ENCODE data around the gene APCDD1L. TPM values are rescaled to one million over a fixed set of nuclear protein-coding genes. Genes with fewer than 3 reads are reported as not detected.

The APCDD1L gene
- total and polyA plus RNA-seq, 2 of the 8 experiments (the other 6 are each of a cell fraction or from before 2014, with no cell fraction given): 0.83 to 3.1 TPM

DNA sequence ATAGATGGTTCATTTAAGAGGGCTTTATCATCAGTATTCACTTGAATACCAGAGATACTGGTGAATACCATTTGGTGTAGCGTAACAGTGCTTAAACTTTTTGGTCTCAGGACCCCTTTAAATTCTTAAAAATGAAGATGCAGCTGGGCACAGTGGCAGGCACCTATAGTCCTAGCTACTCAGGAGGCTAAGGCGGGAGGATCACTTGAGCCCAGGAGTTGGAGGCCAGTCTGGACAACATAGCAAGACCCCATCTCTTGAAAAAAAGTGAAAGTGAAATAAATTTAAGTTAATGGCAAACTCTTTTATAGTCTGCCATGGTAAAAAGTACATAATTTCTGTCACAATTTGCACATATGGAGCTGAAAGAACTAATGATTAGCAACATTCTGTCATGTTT, 86.8 kb downstream of the APCDD1L start:
- Histone ChIP-seq H4K8ac (ENCODE audit: extremely low read depth, insufficient read depth, low read length) (no peak overlapping the region), H3K23ac (ENCODE audit: insufficient read length) (no peak overlapping the region), H3K79me2 (ENCODE audit: control insufficient read depth in 1 of 2, insufficient read depth in 2 of 2, low read length in 2 of 2) (peaks cover 7 to 78% of the 10 kb centered on the region in 2 experiments; a peak in 3 of 4 replicates), H4K91ac (replicated peaks; ENCODE audit: insufficient read length, low read length) (no peak overlapping the region), H3K9ac (replicated peaks in 1 of 4; ENCODE audit: extremely low read depth in 1 of 4, low read depth in 3 of 4, low read length in 3 of 4) (no peak overlapping the region), H3K36me3 (ENCODE audit: control insufficient read depth in 2 of 4, insufficient read depth in 4 of 4, low read length in 3 of 4) (peaks cover 0 to 10% (median 3%) of the 10 kb centered on the region in 4 experiments; a peak in 2 of 8 replicates), H3K23me2 (ENCODE audit: low read depth, low read length) (no peaks in the 10 kb centered on the region), H2BK15ac (ENCODE audit: low read length) (no peak overlapping the region), H3K56ac (replicated peaks; ENCODE audit: insufficient read length, low read depth, low read length) (no peak overlapping the region), H3K79me1 (ENCODE audit: low read depth, low read length) (peaks cover 9% of the 10 kb centered on the region), H3K9me3 (ENCODE audit: insufficient read depth in 2 of 2, low read depth in 1 of 2, low read length in 1 of 2) (peaks cover 9 to 10% of the 10 kb centered on the region in 2 experiments; a peak in 3 of 4 replicates), H2BK20ac (ENCODE audit: low read length) (no peak overlapping the region), H3K18ac (ENCODE audit: extremely low read depth, low read length) (no peak overlapping the region), H2AK5ac (ENCODE audit: low read depth, low read length) (no peak overlapping the region), H3K27me3 (replicated peaks in 1 of 4; ENCODE audit: control insufficient read depth in 3 of 4, extremely low read depth in 1 of 4, insufficient read depth in 3 of 4, low read length in 3 of 4) (no peaks in the 10 kb centered on the region), H2AFZ (ENCODE audit: low read length) (no peak overlapping the region), H3K4me1 (replicated peaks in 1 of 4; ENCODE audit: control insufficient read depth in 3 of 4, insufficient read depth in 4 of 4, low read length in 3 of 4) (peaks cover 0 to 13% (median 11%) of the 10 kb centered on the region in 4 experiments; a peak in 5 of 7 replicates), H2BK120ac (replicated peaks; ENCODE audit: low read depth, low read length) (no peak overlapping the region), H4K20me1 (replicated peaks in 1 of 2; ENCODE audit: control insufficient read depth in 1 of 2, insufficient read depth in 2 of 2, low read length in 2 of 2) (no peaks in the 10 kb centered on the region), H3K4me2 (ENCODE audit: insufficient read depth in 1 of 2, low read depth in 2 of 2, low read length in 2 of 2) (no peak overlapping the region), H4K5ac (ENCODE audit: insufficient read length, low read depth, low read length) (no peak overlapping the region), H3K14ac (ENCODE audit: insufficient read length) (no peak overlapping the region), H3K4ac (replicated peaks; ENCODE audit: insufficient read length, low read depth, low read length) (no peak overlapping the region), H3K27ac (ENCODE audit: low read depth, low read length) (no peak overlapping the region), H3K4me3 (ENCODE audit: extremely low read depth in 1 of 4, insufficient read depth in 2 of 4, low read depth in 3 of 4, low read length in 4 of 4) (no peak overlapping the region), H2BK5ac (ENCODE audit: low read depth, low read length) (no peak overlapping the region), H2BK12ac (ENCODE audit: low read depth, low read length) (no peak overlapping the region)
- WGBS, 2 experiments (ENCODE audit: extremely low coverage in 1 of 2, insufficient coverage in 1 of 2, insufficient read length in 1 of 2, insufficient replicate concordance in 2 of 2, low coverage in 1 of 2, low lambda C conversion rate in 2 of 2, missing lambda C conversion rate in 1 of 2): 94% methylated on average over 2 of the region's 2 CpGs; no CpG with 5 or more reads in 1 of the 2 experiments
- TF ChIP-seq TEAD4 (IDR thresholded peaks at IDR 0.05; ENCODE audit: low read depth, low read length): no peak
- no peak for TF ChIP-seq TCF12 (IDR thresholded peaks at IDR 0.05; ENCODE audit: low read depth, low read length)
- TF ChIP-seq ZNF274 (IDR thresholded peaks at IDR 0.05; ENCODE audit: borderline replicate concordance, extremely low read depth, low read length): no peak
- no peak for TF ChIP-seq EZH2 (IDR thresholded peaks at IDR 0.05; ENCODE audit: low read depth, low read length, severe bottlenecking)
- no peak for TF ChIP-seq POLR2AphosphoS5 (IDR thresholded peaks at IDR 0.05; ENCODE audit: low read depth, low read length)
- no peak for TF ChIP-seq CEBPB (IDR thresholded peaks at IDR 0.05; ENCODE audit: low read depth, low read length)
- no peak for TF ChIP-seq SIX5 (IDR thresholded peaks at IDR 0.05; ENCODE audit: low read depth, low read length)
- TF ChIP-seq, protein P1, sequence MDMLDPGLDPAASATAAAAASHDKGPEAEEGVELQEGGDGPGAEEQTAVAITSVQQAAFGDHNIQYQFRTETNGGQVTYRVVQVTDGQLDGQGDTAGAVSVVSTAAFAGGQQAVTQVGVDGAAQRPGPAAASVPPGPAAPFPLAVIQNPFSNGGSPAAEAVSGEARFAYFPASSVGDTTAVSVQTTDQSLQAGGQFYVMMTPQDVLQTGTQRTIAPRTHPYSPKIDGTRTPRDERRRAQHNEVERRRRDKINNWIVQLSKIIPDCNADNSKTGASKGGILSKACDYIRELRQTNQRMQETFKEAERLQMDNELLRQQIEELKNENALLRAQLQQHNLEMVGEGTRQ (IDR thresholded peaks at IDR 0.05; ENCODE audit: low read length): no peak
- no peak for TF ChIP-seq GTF2F1 (IDR thresholded peaks at IDR 0.05; ENCODE audit: borderline replicate concordance, low read depth, low read length)
- no peak for FAIRE-seq
- ChIA-PET CTCF (ENCODE audit: partially characterized antibody) (interaction anchor here (0.6 to 1.7 kb wide), 5 partner anchors 10 to 108 kb away, joined by 3 to 9 read pairs (median 3); no protein-coding TSS in a partner anchor), POLR2A (ENCODE audit: partially characterized antibody) (no interaction called here)
- DNase-seq (ENCODE audit: low read depth in 1 of 2, low spot score in 2 of 2): no peak
